HL-60 (cell line): Measurements from ENCODE around the gene MAST3.

ENCODE experiments used
- DNase-seq, 2 experiments: peaks; one replicate each; pipeline ENCODE4 v3.0.0-alpha.2; 2010 to 2020; ENCODE audit warnings: low read depth in 1 of 2, low spot score in 1 of 2
- H3K27ac ChIP-seq: fragments of 250-450 bp; sonication (Bioruptor Pico); replicated peaks from 2 replicates; pipeline ENCODE4 v1.5.1; 2020; ENCODE audit warnings: mild to moderate bottlenecking, moderate library complexity
- H3K27me3 ChIP-seq: fragments of 250-450 bp; sonication (Bioruptor Pico); 2 replicates; pipeline ENCODE4 v1.5.1; 2021; ENCODE audit warnings: mild to moderate bottlenecking, moderate library complexity; ENCODE audit not compliant: insufficient read depth, poor library complexity, severe bottlenecking
- H3K4me3 ChIP-seq: replicated peaks from 2 replicates; pipeline ENCODE4 v1.5.1; 2011; ENCODE audit warnings: mild to moderate bottlenecking, control low read depth, low read length; ENCODE audit not compliant: insufficient read depth
- GABPA ChIP-seq: IDR thresholded peaks from 2 replicates; pipeline ENCODE4 v1.6.1; 2012; ENCODE audit warnings: low read depth
- POLR2AphosphoS5 ChIP-seq: IDR thresholded peaks from 2 replicates; pipeline ENCODE4 v1.6.1; 2012; ENCODE audit warnings: low read depth
- SPI1 ChIP-seq: IDR thresholded peaks from 2 replicates; pipeline ENCODE4 v1.6.1; 2012; ENCODE audit warnings: low read depth, mild to moderate bottlenecking, borderline replicate concordance
- TF ChIP-seq, protein P1 (sequence below): IDR thresholded peaks from one replicate; pipeline ENCODE4 v1.5.1; 2011; ENCODE audit warnings: low read length, control low read depth, inconsistent platforms; ENCODE audit not compliant: insufficient read depth
- TF ChIP-seq, protein P2 (sequence below): IDR thresholded peaks from 2 replicates; pipeline ENCODE4 v1.6.1; 2012; ENCODE audit warnings: low read depth; ENCODE audit not compliant: insufficient replicate concordance

Gene MAST3

DNA sequence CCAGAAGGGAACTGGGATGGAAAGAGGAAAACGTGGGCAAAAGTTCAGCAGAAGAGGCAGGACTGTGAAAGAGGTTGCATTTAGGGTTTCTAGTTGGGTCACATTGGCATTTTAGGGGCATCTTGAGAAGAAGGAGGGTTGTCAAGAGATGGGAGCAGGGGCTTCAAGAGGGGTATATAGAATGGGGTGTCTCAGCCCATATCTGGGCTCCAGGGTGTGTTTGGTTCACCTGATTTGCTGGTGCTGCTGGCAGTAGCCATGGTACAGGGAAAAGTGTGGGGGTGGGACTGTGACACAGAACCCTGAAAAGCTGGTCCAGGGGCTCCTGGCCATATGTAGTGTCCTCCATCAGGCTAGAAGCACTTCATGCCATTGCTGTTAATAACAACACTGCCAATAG lies 22.5 kb downstream of the MAST3 start:
- TF ChIP-seq POLR2AphosphoS5 (no peak), SPI1 (no peak), GABPA (no peak)
- TF ChIP-seq, protein P1, sequence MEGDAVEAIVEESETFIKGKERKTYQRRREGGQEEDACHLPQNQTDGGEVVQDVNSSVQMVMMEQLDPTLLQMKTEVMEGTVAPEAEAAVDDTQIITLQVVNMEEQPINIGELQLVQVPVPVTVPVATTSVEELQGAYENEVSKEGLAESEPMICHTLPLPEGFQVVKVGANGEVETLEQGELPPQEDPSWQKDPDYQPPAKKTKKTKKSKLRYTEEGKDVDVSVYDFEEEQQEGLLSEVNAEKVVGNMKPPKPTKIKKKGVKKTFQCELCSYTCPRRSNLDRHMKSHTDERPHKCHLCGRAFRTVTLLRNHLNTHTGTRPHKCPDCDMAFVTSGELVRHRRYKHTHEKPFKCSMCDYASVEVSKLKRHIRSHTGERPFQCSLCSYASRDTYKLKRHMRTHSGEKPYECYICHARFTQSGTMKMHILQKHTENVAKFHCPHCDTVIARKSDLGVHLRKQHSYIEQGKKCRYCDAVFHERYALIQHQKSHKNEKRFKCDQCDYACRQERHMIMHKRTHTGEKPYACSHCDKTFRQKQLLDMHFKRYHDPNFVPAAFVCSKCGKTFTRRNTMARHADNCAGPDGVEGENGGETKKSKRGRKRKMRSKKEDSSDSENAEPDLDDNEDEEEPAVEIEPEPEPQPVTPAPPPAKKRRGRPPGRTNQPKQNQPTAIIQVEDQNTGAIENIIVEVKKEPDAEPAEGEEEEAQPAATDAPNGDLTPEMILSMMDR, result no peak
- TF ChIP-seq, protein P2, sequence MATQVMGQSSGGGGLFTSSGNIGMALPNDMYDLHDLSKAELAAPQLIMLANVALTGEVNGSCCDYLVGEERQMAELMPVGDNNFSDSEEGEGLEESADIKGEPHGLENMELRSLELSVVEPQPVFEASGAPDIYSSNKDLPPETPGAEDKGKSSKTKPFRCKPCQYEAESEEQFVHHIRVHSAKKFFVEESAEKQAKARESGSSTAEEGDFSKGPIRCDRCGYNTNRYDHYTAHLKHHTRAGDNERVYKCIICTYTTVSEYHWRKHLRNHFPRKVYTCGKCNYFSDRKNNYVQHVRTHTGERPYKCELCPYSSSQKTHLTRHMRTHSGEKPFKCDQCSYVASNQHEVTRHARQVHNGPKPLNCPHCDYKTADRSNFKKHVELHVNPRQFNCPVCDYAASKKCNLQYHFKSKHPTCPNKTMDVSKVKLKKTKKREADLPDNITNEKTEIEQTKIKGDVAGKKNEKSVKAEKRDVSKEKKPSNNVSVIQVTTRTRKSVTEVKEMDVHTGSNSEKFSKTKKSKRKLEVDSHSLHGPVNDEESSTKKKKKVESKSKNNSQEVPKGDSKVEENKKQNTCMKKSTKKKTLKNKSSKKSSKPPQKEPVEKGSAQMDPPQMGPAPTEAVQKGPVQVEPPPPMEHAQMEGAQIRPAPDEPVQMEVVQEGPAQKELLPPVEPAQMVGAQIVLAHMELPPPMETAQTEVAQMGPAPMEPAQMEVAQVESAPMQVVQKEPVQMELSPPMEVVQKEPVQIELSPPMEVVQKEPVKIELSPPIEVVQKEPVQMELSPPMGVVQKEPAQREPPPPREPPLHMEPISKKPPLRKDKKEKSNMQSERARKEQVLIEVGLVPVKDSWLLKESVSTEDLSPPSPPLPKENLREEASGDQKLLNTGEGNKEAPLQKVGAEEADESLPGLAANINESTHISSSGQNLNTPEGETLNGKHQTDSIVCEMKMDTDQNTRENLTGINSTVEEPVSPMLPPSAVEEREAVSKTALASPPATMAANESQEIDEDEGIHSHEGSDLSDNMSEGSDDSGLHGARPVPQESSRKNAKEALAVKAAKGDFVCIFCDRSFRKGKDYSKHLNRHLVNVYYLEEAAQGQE, result no peak
- H3K27ac ChIP-seq, result no peak overlapping the region

DNA sequence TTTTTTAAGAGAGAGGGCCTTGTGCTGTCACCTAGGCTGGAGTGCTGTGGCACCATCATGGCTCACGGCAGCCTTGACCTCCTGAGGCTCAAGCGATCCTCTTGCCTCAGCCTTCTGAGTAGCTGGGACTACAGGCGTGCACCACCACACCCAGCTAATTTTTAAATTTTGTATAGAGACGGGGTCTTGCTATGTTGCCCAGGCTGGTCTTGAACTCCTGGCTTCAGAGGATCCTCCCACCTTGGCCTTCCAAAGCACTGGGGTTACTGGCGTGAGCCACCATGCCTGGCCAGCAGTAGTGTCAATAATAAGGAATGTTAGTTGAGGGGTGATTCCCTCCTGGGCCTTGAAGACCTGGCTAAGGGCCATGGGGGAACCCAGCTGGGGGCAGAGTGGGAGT lies 23.6 kb downstream of the MAST3 start:
- Histone ChIP-seq H3K27me3 (no peaks in the 10 kb centered on the region), H3K27ac (no peak overlapping the region), H3K4me3 (no peak overlapping the region)
- TF ChIP-seq, protein P2, result no peak
- no peak for TF ChIP-seq GABPA
- DNase-seq, result no peak

More for the DNA sequence above, 22.5 kb downstream of the MAST3 start:
- no peak for DNase-seq
- Histone ChIP-seq H3K4me3 (no peak overlapping the region), H3K27me3 (no peaks in the 10 kb centered on the region)

DNA sequence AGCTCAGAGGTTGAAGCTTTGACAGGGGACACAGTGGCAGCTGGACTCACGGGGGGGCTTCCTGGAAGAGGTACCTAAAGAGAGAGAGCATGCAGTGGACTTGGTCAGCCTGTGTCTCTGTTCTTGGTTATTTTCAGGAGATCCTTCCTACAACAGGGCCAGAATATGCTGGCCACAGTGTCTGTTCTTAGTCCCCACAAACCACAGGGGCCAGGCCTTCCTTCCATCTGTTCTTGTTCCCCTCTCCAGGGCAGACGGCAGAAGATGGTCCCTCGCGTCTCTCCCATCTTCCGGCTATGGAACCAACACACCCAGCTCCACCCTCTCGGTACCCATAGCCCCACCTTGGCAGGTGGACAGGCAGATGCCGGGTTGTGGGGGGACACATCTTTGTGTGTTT lies 24.8 kb downstream of the MAST3 start:
- peak overlapping the region; percentile 51 for H3K27ac ChIP-seq
- no peak for TF ChIP-seq GABPA
- TF ChIP-seq POLR2AphosphoS5, result no peak
- TF ChIP-seq SPI1, result no peak
- TF ChIP-seq, protein P2, result no peak
- TF ChIP-seq, protein P1, result no peak
- H3K4me3 ChIP-seq, result peak overlapping the region; percentile 34
- H3K27me3 ChIP-seq, result no peaks in the 10 kb centered on the region
- DNase-seq, result peak in 1 of 2 experiments; percentile 45
